HepG2 (cell line): Measurements from ENCODE around the gene COPA. TPM values are rescaled to one million over a fixed set of nuclear protein-coding genes. Genes with fewer than 3 reads are reported as not detected.

Experiments
- ATAC-seq: fragments of 200-7000 bp; cut with Tn5 transposase; 3 replicates; pipeline ENCODE4 v1.9.1; 2020; ENCODE audit warnings: mild to moderate bottlenecking, moderate library complexity
- BruUV-seq: library from RNA; stranded (reverse); fragments of 400-500 nt; replicated peaks from 2 replicates; lab custom pipeline; 2021; lab: Mats Ljungman, UMichigan
- CTCF ChIA-PET: fragments of 300-600 bp; formaldehyde crosslinking; extraction: SDS; loops from one replicate; lab custom pipeline; 2021; ENCODE audit warnings: low total read pairs, inconsistent platforms, low intra/inter-chr PET ratio; lab: Yijun Ruan, JAX
- POLR2A ChIA-PET: fragments of 350-600 bp; sonication (Branson Sonifier 250); formaldehyde crosslinking; loops from one replicate; lab custom pipeline; 2020; ENCODE audit warnings: antibody characterized with exemption, inconsistent platforms; lab: Yijun Ruan, JAX
- DNase-seq: peaks from one replicate; pipeline ENCODE4 v3.0.0-alpha.2; 2015; ENCODE audit warnings: low spot score
- FAIRE-seq: peaks from 3 replicates; lab custom pipeline; 2011; peaks lifted over from hg19 to GRCh38; lab: Jason Lieb, UNC
- H2AFZ ChIP-seq: one replicate; pipeline ENCODE4 v1.6.1; 2011; ENCODE audit warnings: low read length, inconsistent platforms
- H3K27ac ChIP-seq: fragments of 300-600 bp; 3 replicates; pipeline ENCODE4 v1.8.0; 2011; ENCODE audit warnings: mixed run types, mild to moderate bottlenecking, mixed read lengths, low read length, inconsistent platforms; ENCODE audit not compliant: insufficient read depth; ENCODE audit errors: extremely low read length
- H3K27me3 ChIP-seq, 2 experiments: fragments of 200-600 bp in 1 of 2; 2 replicates in 1 of 2; 3 replicates in 1 of 2; pipeline versions ENCODE4 v1.6.0 to v1.8.0; 2011; ENCODE audit warnings: low read length in 2 of 2, mild to moderate bottlenecking in 2 of 2, moderate library complexity in 2 of 2, inconsistent platforms in 1 of 2; ENCODE audit not compliant: insufficient read depth in 2 of 2, control insufficient read depth in 1 of 2
- H3K36me3 ChIP-seq, 2 experiments: fragments of 200-600 bp in 1 of 2; replicated peaks in 1 of 2; 2 replicates in 1 of 2; 3 replicates in 1 of 2; pipeline versions ENCODE4 v1.5.1 to v1.8.0; 2011; ENCODE audit warnings: low read length in 2 of 2, inconsistent platforms in 1 of 2; ENCODE audit not compliant: insufficient read depth in 2 of 2, control insufficient read depth in 1 of 2
- H3K4me1 ChIP-seq: 2 replicates; pipeline ENCODE4 v1.5.1; 2012; ENCODE audit warnings: low read length, inconsistent platforms; ENCODE audit not compliant: insufficient read depth
- H3K4me2 ChIP-seq: 2 replicates; pipeline ENCODE4 v1.6.0; 2011; ENCODE audit warnings: low read depth, low read length, inconsistent platforms
- H3K4me3 ChIP-seq, 3 experiments: fragments of 200-600 bp in 1 of 3; sonication (generic), shearing (Covaris generic) in 1 of 3; replicated peaks in 1 of 3; 2 replicates each; pipeline ENCODE4 v1.5.1; 2011 to 2016; ENCODE audit warnings: low read length in 3 of 3, inconsistent platforms in 2 of 3, low read depth in 2 of 3, mild to moderate bottlenecking in 2 of 3, control low read depth in 1 of 3, mixed read lengths in 1 of 3; ENCODE audit not compliant: insufficient read depth in 1 of 3
- H3K79me2 ChIP-seq: one replicate; pipeline ENCODE4 v1.6.1; 2011; ENCODE audit warnings: low read length, inconsistent platforms; ENCODE audit not compliant: insufficient read depth
- H3K9ac ChIP-seq: 2 replicates; pipeline ENCODE4 v1.6.0; 2011; ENCODE audit warnings: mild to moderate bottlenecking, low read depth, low read length, inconsistent platforms; ENCODE audit not compliant: insufficient read depth
- H3K9me3 ChIP-seq: 2 replicates; pipeline ENCODE4 v1.5.1; 2012; ENCODE audit warnings: mild to moderate bottlenecking, low read length
- H4K20me1 ChIP-seq: 2 replicates; pipeline ENCODE4 v1.6.0; 2011; ENCODE audit warnings: inconsistent platforms, mild to moderate bottlenecking, low read length, moderate library complexity; ENCODE audit not compliant: insufficient read depth
- DBP ChIP-seq: sonication (generic); formaldehyde crosslinking; IDR thresholded peaks from 2 replicates; pipeline ENCODE4 v1.4.0; 2020; ENCODE audit warnings: missing genetic modification reagents; ENCODE audit errors: not compliant biosample characterization
- DNMT1 ChIP-seq: sonication (generic); formaldehyde crosslinking; IDR thresholded peaks from 2 replicates; pipeline ENCODE4 v1.5.1; 2020; ENCODE audit warnings: mild to moderate bottlenecking, missing genetic modification reagents
- HNRNPK ChIP-seq: fragments of 200-400 bp; formaldehyde crosslinking; IDR thresholded peaks from 2 replicates; pipeline ENCODE4 v1.6.1; 2018; ENCODE audit warnings: low read length, low read depth, moderate library complexity, mild to moderate bottlenecking; ENCODE audit not compliant: poor library complexity, severe bottlenecking
- KAT2B ChIP-seq: fragments of 150-350 bp; IDR thresholded peaks from 2 replicates; pipeline ENCODE4 v1.6.1; 2014; ENCODE audit warnings: low read depth, low read length, borderline replicate concordance
- MAFF ChIP-seq: IDR thresholded peaks from 2 replicates; pipeline ENCODE4 v1.6.1; 2011; ENCODE audit warnings: low read depth, low read length, improper control_type of control experiment
- MTA1 ChIP-seq: sonication (generic); formaldehyde crosslinking; IDR thresholded peaks from 2 replicates; pipeline ENCODE4 v1.4.0; 2020; ENCODE audit warnings: missing genetic modification reagents, mild to moderate bottlenecking, borderline replicate concordance
- RORA ChIP-seq: sonication (generic); formaldehyde crosslinking; IDR thresholded peaks from 2 replicates; pipeline ENCODE4 v1.5.0; 2020; ENCODE audit warnings: mild to moderate bottlenecking, missing genetic modification reagents, moderate library complexity
- SIN3B ChIP-seq: fragments of 150-350 bp; IDR thresholded peaks from 2 replicates; pipeline ENCODE4 v1.6.1; 2014; ENCODE audit warnings: low read length
- SOX13 ChIP-seq, 3 experiments: fragments of 450-650 bp in 1 of 3; sonication (generic) in 1 of 3; formaldehyde crosslinking in 1 of 3; IDR thresholded peaks in 2 of 3; conservative IDR thresholded peaks in 1 of 3; 2 replicates each; pipeline versions ENCODE4 v1.5.0 to v1.6.1; 2016 to 2020; ENCODE audit warnings: antibody characterized with exemption in 1 of 3, mild to moderate bottlenecking in 1 of 3, missing compliant biosample characterization in 1 of 3, missing genetic modification reagents in 1 of 3, moderate library complexity in 1 of 3
- U2AF1 ChIP-seq: fragments of 200-400 bp; formaldehyde crosslinking; optimal IDR thresholded peaks from 2 replicates; pipeline ENCODE3; 2017; ENCODE audit warnings: mild to moderate bottlenecking, low read depth, low read length
- ZNF251 ChIP-seq: sonication (generic); formaldehyde crosslinking; IDR thresholded peaks from 2 replicates; pipeline ENCODE4 v1.9.0; 2021; ENCODE audit warnings: mild to moderate bottlenecking, missing genetic modification reagents
- ZNF577 ChIP-seq: sonication (generic); formaldehyde crosslinking; IDR thresholded peaks from 2 replicates; pipeline ENCODE4 v1.4.0; 2020; ENCODE audit warnings: mild to moderate bottlenecking, low read depth, missing genetic modification reagents, borderline replicate concordance
- WGBS: methylation state at CpG from one replicate; pipeline ENCODE4 v1.1.6; 2017; ENCODE audit warnings: low lambda C conversion rate; 5-methylcytosine and 5-hydroxymethylcytosine counted together
- in situ Hi-C: cut with HindIII; loops from 2 replicates; pipeline ENCODE4 v1.10.0; 2017; ENCODE audit warnings: low pct_unique_long_range_greater_than_20kb; ENCODE audit not compliant: extremely low pct_ligation_motif_present
- intact Hi-C: fragments of 100-400 bp; cut with micrococcal nuclease; formaldehyde crosslinking; loops from one replicate; pipeline ENCODE4 v1.10.0; 2022; ENCODE audit not compliant: unreplicated experiment
- polyA plus RNA-seq, 8 experiments: library from polyadenylated mRNA; depleted of rRNA in 3 of 8; stranded (reverse) in 7 of 8; unstranded in 1 of 8; fragments of >200 nt; fragmentation: Illumina TruSeq in 4 of 8; extraction: Trizol in 4 of 8; gene quantifications; 2 replicates each; pipeline versions ENCODE4 v1.2.1 to v1.2.3, GENCODE V29; 2011 to 2016; ENCODE audit warnings: low read depth in 4 of 8, missing spikeins in 1 of 8, mixed read lengths in 1 of 8; ENCODE audit not compliant: insufficient read depth in 1 of 8
- total RNA-seq, 5 experiments: library from RNA; depleted of rRNA; stranded (reverse); fragments of >200 nt; fragmentation: Illumina TruSeq; extraction: Trizol; gene quantifications; 2 replicates each; pipeline ENCODE4 v1.2.3, GENCODE V29; 2016; ENCODE audit warnings: low read depth in 1 of 5

COPA gene
- total and polyA plus RNA-seq, 2 of the 13 experiments (the other 11 are each of a cell fraction or from before 2014, with no cell fraction given): 160 to 197 TPM

- H3K4me2 ChIP-seq: no peak overlapping the region
- H3K27me3 ChIP-seq: no peaks in the 10 kb centered on the region; a peak in 3 of 5 replicates
- no peak overlapping the region for H3K27ac ChIP-seq
- ATAC-seq (no peak), DNase-seq (no peak), FAIRE-seq (no peak)
- H2AFZ ChIP-seq: no peak overlapping the region
- CTCF ChIA-PET: no interaction called here
- TF ChIP-seq SOX13 (IDR thresholded peaks at IDR 0.05) (no peak), SOX13 (CRISPR knock-in tag; conservative IDR thresholded peaks at IDR 0.05 in 1 of 2, IDR thresholded peaks at IDR 0.05 in 1 of 2) (no peak), ZNF577 (CRISPR knock-in tag) (no peak), SIN3B (no peak), RORA (no peak), ZNF251 (no peak), DBP (CRISPR knock-in tag) (no peak), HNRNPK (no peak), DNMT1 (CRISPR knock-in tag) (no peak), MAFF (no peak), MTA1 (CRISPR knock-in tag) (no peak), KAT2B (no peak), U2AF1 (no peak)
- no peak overlapping the region for H3K9ac ChIP-seq
- no peaks in the 10 kb centered on the region for H4K20me1 ChIP-seq
- peaks cover 8% of the 10 kb centered on the region for H3K4me1 ChIP-seq
- no TSS peak for BruUV-seq
- WGBS: 33% methylated on average over 7 of the region's 7 CpGs
- no peaks in the 10 kb centered on the region for H3K36me3 ChIP-seq
- no peak overlapping the region for H3K4me3 ChIP-seq
- no peaks in the 10 kb centered on the region for H3K9me3 ChIP-seq
- H3K79me2 ChIP-seq: no peaks in the 10 kb centered on the region
- POLR2A ChIA-PET: no interaction called here
- in situ Hi-C loops (no loop called here), intact Hi-C loops (loop anchor here (5.0 to 10.0 kb wide), 2 partner anchors 183 to 275 kb away; partner anchors contain the start of gene CASQ1)
These were observed 34.6 kb upstream of the COPA start for GRCh38 chr1:160377585-160378206.
